Astrocyte of the cerebellum (primary cell): ENCODE data around the gene LIN28B.
"Not testable (repeated sequence)": the region's sequence is repeated elsewhere in the genome, so short reads cannot be mapped to it uniquely, and the experiment has no call there.

ENCODE experiments used
- DNase-seq: peaks from one replicate; pipeline ENCODE4 v3.0.0-alpha.2; 2011; ENCODE audit warnings: low read depth
- H3K4me3 ChIP-seq: 2 replicates; pipeline ENCODE4 v1.5.1; 2011; ENCODE audit warnings: mild to moderate bottlenecking, low read depth, low read length, moderate library complexity
- in situ Hi-C: cut with HindIII; loops from 2 replicates; pipeline ENCODE4 v1.10.0; 2017; ENCODE audit warnings: low sequenced_read_pairs
- TF ChIP-seq, protein P1 (sequence below): IDR thresholded peaks from 2 replicates; pipeline ENCODE4 v1.5.1; 2012; ENCODE audit warnings: low read length, low read depth, moderate library complexity, mild to moderate bottlenecking; ENCODE audit errors: missing control alignments

The LIN28B gene

DNA sequence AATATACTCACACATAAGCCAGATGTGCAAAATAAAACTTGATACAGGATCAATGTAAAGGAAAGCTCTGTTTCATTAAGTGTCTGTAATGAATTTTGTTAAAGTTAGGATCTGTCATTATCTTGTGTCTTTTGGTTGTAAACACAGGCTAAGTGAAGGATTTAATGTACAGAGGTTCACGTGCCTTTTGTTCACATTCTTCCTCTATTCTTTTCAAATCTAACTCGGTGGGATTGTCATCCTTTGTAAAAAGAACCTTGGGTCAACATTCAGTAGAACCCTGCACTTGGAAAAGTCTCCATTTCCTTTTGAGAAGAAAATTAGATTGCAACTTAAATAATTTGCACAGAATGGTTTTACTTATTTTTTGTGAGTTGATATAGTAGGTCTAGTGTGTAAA, 7.7 kb upstream of the LIN28B start:
- no peak overlapping the region for H3K4me3 ChIP-seq
- in situ Hi-C loops = no loop called here
- TF ChIP-seq, protein P1, sequence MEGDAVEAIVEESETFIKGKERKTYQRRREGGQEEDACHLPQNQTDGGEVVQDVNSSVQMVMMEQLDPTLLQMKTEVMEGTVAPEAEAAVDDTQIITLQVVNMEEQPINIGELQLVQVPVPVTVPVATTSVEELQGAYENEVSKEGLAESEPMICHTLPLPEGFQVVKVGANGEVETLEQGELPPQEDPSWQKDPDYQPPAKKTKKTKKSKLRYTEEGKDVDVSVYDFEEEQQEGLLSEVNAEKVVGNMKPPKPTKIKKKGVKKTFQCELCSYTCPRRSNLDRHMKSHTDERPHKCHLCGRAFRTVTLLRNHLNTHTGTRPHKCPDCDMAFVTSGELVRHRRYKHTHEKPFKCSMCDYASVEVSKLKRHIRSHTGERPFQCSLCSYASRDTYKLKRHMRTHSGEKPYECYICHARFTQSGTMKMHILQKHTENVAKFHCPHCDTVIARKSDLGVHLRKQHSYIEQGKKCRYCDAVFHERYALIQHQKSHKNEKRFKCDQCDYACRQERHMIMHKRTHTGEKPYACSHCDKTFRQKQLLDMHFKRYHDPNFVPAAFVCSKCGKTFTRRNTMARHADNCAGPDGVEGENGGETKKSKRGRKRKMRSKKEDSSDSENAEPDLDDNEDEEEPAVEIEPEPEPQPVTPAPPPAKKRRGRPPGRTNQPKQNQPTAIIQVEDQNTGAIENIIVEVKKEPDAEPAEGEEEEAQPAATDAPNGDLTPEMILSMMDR = no peak
- no peak for DNase-seq

- TF ChIP-seq, protein P1 = no peak
- in situ Hi-C loops = no loop called here
- H3K4me3 ChIP-seq = no peak overlapping the region
Observed at GRCh38 chr6:104951677-104952076, 5.2 kb upstream of the LIN28B start.

GRCh38 chr6:104952911-104953399, 4.0 kb upstream of the LIN28B start:
- no peak overlapping the region for H3K4me3 ChIP-seq
- in situ Hi-C loops = no loop called here
- no peak for DNase-seq
- TF ChIP-seq, protein P1 = no peak

More at GRCh38 chr6:104951677-104952076, 5.2 kb upstream of the LIN28B start:
- no peak for DNase-seq

DNA sequence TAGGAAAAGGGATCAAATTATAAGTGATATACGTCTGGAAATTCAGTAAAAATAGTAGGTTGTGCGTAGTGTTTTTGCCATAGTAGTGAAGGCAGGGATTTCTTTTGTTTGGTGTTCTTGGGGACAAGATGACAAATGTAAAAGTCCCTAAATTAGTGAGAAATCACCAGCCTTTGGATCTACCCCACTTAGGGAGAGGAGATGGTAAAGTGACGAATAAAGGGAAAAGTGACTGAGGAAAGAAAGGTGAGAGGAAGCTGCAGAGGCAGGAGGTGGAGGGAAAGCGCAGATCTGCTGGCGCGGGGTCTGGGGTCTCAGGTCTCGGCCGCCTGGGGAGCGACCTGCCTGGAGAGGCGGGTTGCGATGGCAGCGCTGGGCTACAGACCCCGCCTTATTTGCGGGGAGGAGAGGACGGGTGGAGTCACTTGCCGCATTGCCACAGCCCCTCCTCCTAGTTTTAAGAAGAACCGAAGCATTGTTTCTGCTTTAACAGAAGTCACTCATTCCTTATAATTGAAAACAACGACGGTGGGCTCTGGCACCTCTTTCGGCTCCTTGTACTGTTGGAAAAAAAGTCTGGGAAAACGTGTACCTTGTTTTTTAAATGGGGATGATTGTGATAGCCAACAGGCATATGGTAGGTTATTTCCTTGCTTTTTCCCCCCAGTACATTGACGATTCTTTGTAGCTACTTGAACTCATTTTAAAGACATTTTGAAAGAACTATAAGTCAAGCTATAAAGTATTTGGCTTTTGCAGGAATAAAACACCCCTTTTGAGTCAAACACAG, 3.3 kb upstream of the LIN28B start:
- H3K4me3 ChIP-seq, DNase-seq, in situ Hi-C loops: not testable (repeated sequence)

GRCh38 chr6:104954190-104954797, 2.6 kb upstream of the LIN28B start:
- in situ Hi-C loops = no loop called here
- no peak for DNase-seq
- H3K4me3 ChIP-seq = no peak overlapping the region
- TF ChIP-seq, protein P1 = no peak

DNA sequence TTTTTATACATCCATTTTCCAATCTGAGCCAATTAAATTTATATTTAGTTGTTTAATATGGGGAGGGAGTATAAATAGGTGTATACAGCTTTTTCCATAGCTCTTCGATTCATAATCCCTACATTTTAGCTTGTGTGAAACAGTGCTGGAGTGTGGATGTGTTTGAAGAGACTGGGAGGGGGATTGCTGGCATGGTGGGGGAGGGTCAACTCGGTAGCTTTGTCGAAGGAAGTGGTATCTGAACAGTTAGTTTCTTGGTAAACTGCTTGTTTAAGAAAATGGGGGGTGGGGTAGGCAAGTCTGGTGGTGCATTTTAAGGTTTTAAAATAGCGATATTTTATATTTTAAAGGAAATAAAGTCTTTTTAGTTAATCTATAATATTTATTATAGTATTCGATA, 1.4 kb upstream of the LIN28B start:
- TF ChIP-seq, protein P1 = no peak
- in situ Hi-C loops = no loop called here
- DNase-seq = no peak
- no peak overlapping the region for H3K4me3 ChIP-seq
